Sigmoid colon (tissue), 7 donors: ENCODE data around the gene LEKR1. TPM values are rescaled to one million over a fixed set of nuclear protein-coding genes. Genes with fewer than 3 reads are reported as not detected.

Experiments
- DNase-seq: peaks from one replicate; pipeline ENCODE4 v3.0.0-alpha.2; 2019
- H3K27ac ChIP-seq, 4 donors: fragments of 200-600 bp; sonication (generic); one replicate each; pipeline ENCODE4 v1.5.1; 2016 to 2019; ENCODE audit warnings: mild to moderate bottlenecking in 1 of 4
- H3K27me3 ChIP-seq, 3 donors: fragments of 200-600 bp; sonication (generic); one replicate each; pipeline ENCODE4 v1.5.1; 2019; ENCODE audit warnings: mild to moderate bottlenecking in 1 of 3
- H3K36me3 ChIP-seq, 4 donors: fragments of 200-600 bp; sonication (generic); one replicate each; pipeline ENCODE4 v1.5.1; 2016 to 2019
- H3K4me1 ChIP-seq, 4 donors: fragments of 200-600 bp; sonication (generic); one replicate each; pipeline ENCODE4 v1.5.1; 2017 to 2019
- H3K4me3 ChIP-seq, 4 donors: fragments of 200-600 bp; sonication (generic); one replicate each; pipeline ENCODE4 v1.5.1; 2017 to 2019; ENCODE audit warnings: mild to moderate bottlenecking in 2 of 4, moderate library complexity in 1 of 4
- H3K9me3 ChIP-seq, 4 donors: fragments of 200-600 bp in 3 of 4; sonication (generic) in 3 of 4; one replicate each; pipeline versions ENCODE4 v1.5.1 to v1.6.1; 2013 to 2019
- EP300 ChIP-seq, 4 donors: sonication (generic); formaldehyde crosslinking; IDR thresholded peaks; one replicate each; pipeline ENCODE4 v1.6.1; 2017; ENCODE audit warnings: antibody characterized with exemption in 4 of 4
- POLR2A ChIP-seq, 2 donors: fragments of 450-650 bp; IDR thresholded peaks; one replicate each; pipeline ENCODE4 v1.6.1; 2016; ENCODE audit warnings: antibody characterized with exemption in 2 of 2, mild to moderate bottlenecking in 2 of 2, moderate library complexity in 2 of 2
- POLR2AphosphoS5 ChIP-seq, 4 donors: sonication (generic); formaldehyde crosslinking; IDR thresholded peaks; one replicate each; pipeline ENCODE4 v1.6.1; 2017; ENCODE audit warnings: antibody characterized with exemption in 4 of 4
- WGBS, 2 donors: extraction: QIAGEN DNeasy Blood & Tissue Kit; methylation state at CpG; one replicate each; pipeline ENCODE4 v1.1.7; 2013; 5-methylcytosine and 5-hydroxymethylcytosine counted together
- intact Hi-C: fragments of 100-400 bp; cut with DNase I; formaldehyde crosslinking; loops from one replicate; pipeline ENCODE4 v1.15.1; 2023
- polyA plus RNA-seq, 3 donors: library from polyadenylated mRNA; stranded (reverse); fragments of 200-250 nt; gene quantifications; one replicate each; pipeline ENCODE4 v1.2.3, GENCODE V29; 2013
- total RNA-seq, 4 donors: library from RNA; depleted of rRNA; stranded (reverse); fragments of >200 nt; gene quantifications; one replicate each; pipeline ENCODE4 v1.1.0, GENCODE V29; 2016
- TF ChIP-seq, protein P1 (sequence below), 4 experiments: fragments of 450-650 bp in 3 of 4; fragments of 200-600 bp in 1 of 4; IDR thresholded peaks; one replicate each; pipeline ENCODE4 v1.5.1; 2016 to 2019; ENCODE audit warnings: antibody characterized with exemption in 4 of 4, mild to moderate bottlenecking in 3 of 4, moderate library complexity in 2 of 4
- donor health status: healthy with polysubstance abuse.
- donor health status: Bipolar disorder and iron deficiency.
- donor health status: healthy.

The LEKR1 gene
- total and polyA plus RNA-seq, 7 donors = 0.36 to 1.7 (median 0.70) TPM; not detected in 1

GRCh38 chr3:156812521-156813335, 13.4 kb upstream of the LEKR1 start:
- 32 to 78% methylated on average over 6 of the region's 6 CpGs for WGBS, 2 donors
- Histone ChIP-seq H3K9me3 (no peaks in the 10 kb centered on the region), H3K27ac (no peak overlapping the region), H3K27me3 (no peaks in the 10 kb centered on the region), H3K36me3 (no peaks in the 10 kb centered on the region), H3K4me3 (no peak overlapping the region), H3K4me1 (peaks cover 0 to 19% (median 9%) of the 10 kb centered on the region in 4 donors)
- TF ChIP-seq, protein P1, sequence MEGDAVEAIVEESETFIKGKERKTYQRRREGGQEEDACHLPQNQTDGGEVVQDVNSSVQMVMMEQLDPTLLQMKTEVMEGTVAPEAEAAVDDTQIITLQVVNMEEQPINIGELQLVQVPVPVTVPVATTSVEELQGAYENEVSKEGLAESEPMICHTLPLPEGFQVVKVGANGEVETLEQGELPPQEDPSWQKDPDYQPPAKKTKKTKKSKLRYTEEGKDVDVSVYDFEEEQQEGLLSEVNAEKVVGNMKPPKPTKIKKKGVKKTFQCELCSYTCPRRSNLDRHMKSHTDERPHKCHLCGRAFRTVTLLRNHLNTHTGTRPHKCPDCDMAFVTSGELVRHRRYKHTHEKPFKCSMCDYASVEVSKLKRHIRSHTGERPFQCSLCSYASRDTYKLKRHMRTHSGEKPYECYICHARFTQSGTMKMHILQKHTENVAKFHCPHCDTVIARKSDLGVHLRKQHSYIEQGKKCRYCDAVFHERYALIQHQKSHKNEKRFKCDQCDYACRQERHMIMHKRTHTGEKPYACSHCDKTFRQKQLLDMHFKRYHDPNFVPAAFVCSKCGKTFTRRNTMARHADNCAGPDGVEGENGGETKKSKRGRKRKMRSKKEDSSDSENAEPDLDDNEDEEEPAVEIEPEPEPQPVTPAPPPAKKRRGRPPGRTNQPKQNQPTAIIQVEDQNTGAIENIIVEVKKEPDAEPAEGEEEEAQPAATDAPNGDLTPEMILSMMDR (IDR thresholded peaks at IDR 0.05) = no peak
- no peak for TF ChIP-seq POLR2AphosphoS5 (IDR thresholded peaks at IDR 0.05)
- TF ChIP-seq POLR2A (IDR thresholded peaks at IDR 0.05) = no peak
- intact Hi-C loops = no loop called here
- DNase-seq = no peak

DNA sequence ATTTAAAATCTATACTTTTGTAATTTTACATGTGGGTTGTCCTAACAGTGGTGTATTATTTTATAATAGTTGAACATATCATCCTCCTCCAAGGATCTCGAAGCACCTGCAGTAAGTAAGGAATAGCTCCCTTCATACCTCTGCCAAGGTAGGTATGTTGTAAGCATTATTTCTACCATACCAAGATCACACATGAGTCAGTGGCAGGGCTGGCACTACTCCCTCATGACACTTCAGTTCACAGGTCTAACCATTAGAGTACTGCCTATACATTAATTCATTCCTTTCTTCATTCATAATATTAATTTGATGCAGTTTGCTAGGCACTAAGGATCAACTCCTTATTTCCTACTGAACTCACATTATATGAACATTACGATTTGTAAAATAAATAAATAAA, 11.9 kb upstream of the LEKR1 start:
- H3K27me3 ChIP-seq = no peaks in the 10 kb centered on the region
- H3K36me3 ChIP-seq = no peaks in the 10 kb centered on the region
- WGBS, 2 donors = 91 to 93% methylated on average over 2 of the region's 2 CpGs
- H3K4me1 ChIP-seq = peaks cover 0 to 20% (median 9%) of the 10 kb centered on the region in 4 donors
- no peak for TF ChIP-seq EP300 (IDR thresholded peaks at IDR 0.05)
- TF ChIP-seq POLR2A (IDR thresholded peaks at IDR 0.05) = no peak
- TF ChIP-seq, protein P1 (IDR thresholded peaks at IDR 0.05) = no peak
- no peak for TF ChIP-seq POLR2AphosphoS5 (IDR thresholded peaks at IDR 0.05)
- no peak overlapping the region for H3K4me3 ChIP-seq
- intact Hi-C loops = no loop called here
- no peak overlapping the region for H3K27ac ChIP-seq
- DNase-seq = no peak
- H3K9me3 ChIP-seq = no peaks in the 10 kb centered on the region

DNA sequence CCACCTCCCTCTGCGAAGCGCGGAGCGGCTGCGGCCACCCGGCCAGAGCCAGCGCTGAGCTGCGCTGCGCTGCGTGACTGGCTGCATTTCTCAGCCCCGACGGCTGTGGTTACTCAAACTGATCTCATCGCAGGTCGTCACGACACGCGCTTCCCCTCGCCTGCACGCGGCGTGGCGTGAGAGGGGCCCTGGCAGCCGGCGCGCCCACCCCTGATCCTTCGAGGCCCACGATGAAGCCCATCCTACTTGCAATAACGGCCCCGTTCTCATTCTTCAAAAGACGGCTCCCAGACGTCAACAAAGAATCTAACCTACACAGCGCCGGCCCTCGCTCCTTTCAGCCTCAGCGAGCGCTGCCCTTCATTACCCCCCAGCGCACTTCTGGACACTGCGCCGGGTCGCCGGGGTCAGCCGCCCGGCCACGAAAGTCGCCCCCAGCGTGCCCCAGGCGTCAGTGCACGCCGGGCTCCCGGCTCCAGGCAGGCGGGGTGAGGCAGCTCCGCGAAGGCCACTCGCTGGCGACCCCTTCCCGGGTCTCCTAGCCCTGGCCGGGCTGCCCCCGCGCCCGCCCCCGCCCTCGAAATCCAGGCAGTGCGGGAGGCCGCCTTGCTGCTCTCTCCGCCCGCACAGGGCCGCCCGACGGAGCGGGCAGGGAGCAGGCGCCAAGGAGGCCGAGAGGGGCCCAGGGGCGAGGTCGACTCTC, 9.9 kb upstream of the LEKR1 start:
- H3K9me3 ChIP-seq = no peaks in the 10 kb centered on the region
- intact Hi-C loops = loop anchor here (2.0 to 5.0 kb wide), 4 partner anchors 141 to 321 kb away; partner anchors contain the start of gene TIPARP
- H3K27me3 ChIP-seq = no peaks in the 10 kb centered on the region
- TF ChIP-seq POLR2A (IDR thresholded peaks at IDR 0.05) (no peak), POLR2AphosphoS5 (IDR thresholded peaks at IDR 0.05) (peak in 3 of 4 donors; percentile 12 to 71 (median 66))
- H3K4me1 ChIP-seq = peaks cover 0 to 20% (median 9%) of the 10 kb centered on the region in 4 donors
- H3K4me3 ChIP-seq = peak overlapping the region; percentile 55 to 65 (median 61)
- DNase-seq = peak; percentile 69
- 10 to 14% methylated on average over 74 of the region's 74 CpGs for whole genome bisulfite sequencing, 2 donors
- H3K27ac ChIP-seq = peak overlapping the region; percentile 74 to 85 (median 82)
- H3K36me3 ChIP-seq = no peaks in the 10 kb centered on the region

- peak overlapping the region; percentile 74 to 85 (median 82) for H3K27ac ChIP-seq
- H3K36me3 ChIP-seq = no peaks in the 10 kb centered on the region
- H3K4me1 ChIP-seq = peaks cover 0 to 20% (median 9%) of the 10 kb centered on the region in 4 donors
- intact Hi-C loops = loop anchor here (2.0 to 5.0 kb wide), 4 partner anchors 142 to 320 kb away; partner anchors contain the start of gene TIPARP
- no peaks in the 10 kb centered on the region for H3K9me3 ChIP-seq
- peak in 3 of 4 donors; percentile 47 to 71 (median 62) for TF ChIP-seq POLR2AphosphoS5 (IDR thresholded peaks at IDR 0.05)
- TF ChIP-seq POLR2A (IDR thresholded peaks at IDR 0.05) = no peak
- peak in 3 of 4 donors; percentile 55 to 87 (median 83) for TF ChIP-seq EP300 (IDR thresholded peaks at IDR 0.05)
- TF ChIP-seq, protein P1 (IDR thresholded peaks at IDR 0.05) = no peak
- no peaks in the 10 kb centered on the region for H3K27me3 ChIP-seq
- peak overlapping the region; percentile 55 to 65 (median 61) for H3K4me3 ChIP-seq
- WGBS, 2 donors = 1% methylated on average over 70 of the region's 70 CpGs
- peak; percentile 85 for DNase-seq
These were observed 9.1 kb upstream of the LEKR1 start for GRCh38 chr3:156816794-156817645.
